DOHH2 (cell line): ENCODE data around the gene STK32B.

ENCODE experiments used
- H3F3A ChIP-seq: fragments of 200-600 bp; sonication (generic), shearing (Covaris generic); 2 replicates; pipeline ENCODE4 v1.6.0; 2016; ENCODE audit warnings: antibody characterized with exemption, mild to moderate bottlenecking; ENCODE audit not compliant: control insufficient read depth, insufficient read depth
- H3K27ac ChIP-seq: fragments of 200-600 bp; sonication (generic); 2 replicates; pipeline ENCODE4 v1.5.1; 2014; ENCODE audit warnings: low read depth, mild to moderate bottlenecking, low read length, moderate library complexity
- H3K27me3 ChIP-seq: fragments of 200-600 bp; sonication (generic); 2 replicates; pipeline ENCODE4 v1.6.1; 2014; ENCODE audit warnings: mild to moderate bottlenecking, low read length, mixed read lengths; ENCODE audit not compliant: control insufficient read depth
- H3K36me3 ChIP-seq: fragments of 200-600 bp; sonication (generic); 2 replicates; pipeline ENCODE4 v1.6.1; 2014; ENCODE audit warnings: mild to moderate bottlenecking, low read length, moderate library complexity, mixed read lengths; ENCODE audit not compliant: control insufficient read depth
- H3K4me1 ChIP-seq: fragments of 200-600 bp; sonication (generic); 2 replicates; pipeline ENCODE4 v1.6.1; 2014; ENCODE audit warnings: mild to moderate bottlenecking, low read length, mixed read lengths; ENCODE audit not compliant: control insufficient read depth
- H3K4me2 ChIP-seq: fragments of 200-600 bp; sonication (generic); 2 replicates; pipeline ENCODE4 v1.6.0; 2014; ENCODE audit warnings: mild to moderate bottlenecking, low read length, moderate library complexity
- H3K4me3 ChIP-seq: fragments of 200-600 bp; sonication (generic); 2 replicates; pipeline ENCODE4 v1.5.1; 2014; ENCODE audit warnings: mild to moderate bottlenecking, low read length, mixed read lengths
- H3K79me2 ChIP-seq: fragments of 200-600 bp; sonication (generic); 2 replicates; pipeline ENCODE4 v1.6.1; 2014; ENCODE audit warnings: mild to moderate bottlenecking, low read length, mixed read lengths; ENCODE audit not compliant: control insufficient read depth
- H3K9me2 ChIP-seq: fragments of 200-600 bp; sonication (generic); replicated peaks from 2 replicates; pipeline ENCODE4 v1.6.1; 2014; ENCODE audit warnings: mild to moderate bottlenecking, low read length, mixed read lengths; ENCODE audit not compliant: control insufficient read depth
- H3K9me3 ChIP-seq: fragments of 200-600 bp; sonication (generic); 2 replicates; pipeline ENCODE4 v1.6.1; 2014; ENCODE audit warnings: antibody characterized with exemption, low read length, mixed read lengths; ENCODE audit not compliant: control insufficient read depth, insufficient read depth
- H4K20me1 ChIP-seq: fragments of 200-600 bp; sonication (generic); 2 replicates; pipeline ENCODE4 v1.6.0; 2014; ENCODE audit warnings: low read depth, mild to moderate bottlenecking, antibody characterized with exemption, low read length, moderate library complexity; ENCODE audit not compliant: control insufficient read depth, insufficient read depth
- CTCF ChIP-seq: fragments of 200-600 bp; sonication (generic); IDR thresholded peaks from one replicate; pipeline ENCODE4 v1.5.1; 2014; ENCODE audit warnings: antibody characterized with exemption, mild to moderate bottlenecking, low read depth, low read length; ENCODE audit not compliant: poor library complexity, severe bottlenecking
- EZH2phosphoT487 ChIP-seq: fragments of 200-600 bp; sonication (generic); IDR thresholded peaks from 2 replicates; pipeline ENCODE4 v1.6.1; 2017; ENCODE audit warnings: borderline replicate concordance, mild to moderate bottlenecking, antibody characterized with exemption, low read length, moderate library complexity, mixed read lengths

The STK32B gene

DNA sequence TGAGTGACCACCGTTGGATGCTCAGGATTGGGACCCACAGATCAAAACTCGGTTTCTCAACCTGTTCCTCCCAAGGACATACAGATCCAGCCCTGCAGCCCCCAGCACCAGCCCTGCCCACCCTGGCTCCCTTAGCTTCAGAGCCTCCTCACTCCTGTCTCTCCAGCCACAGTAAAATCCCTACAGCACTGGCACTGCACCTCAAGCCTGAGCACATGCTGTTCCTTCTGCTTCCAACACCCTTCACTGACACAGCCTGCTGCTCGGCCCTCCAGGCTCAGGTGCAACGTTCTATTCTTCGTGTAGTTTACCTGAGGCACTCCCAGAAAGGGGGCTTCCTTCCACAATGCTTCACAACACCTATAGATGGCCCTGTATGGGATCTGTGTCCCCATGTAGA, 493.5 kb downstream of the STK32B start:
- H3K27me3 ChIP-seq: no peaks in the 10 kb centered on the region
- TF ChIP-seq CTCF (no peak), EZH2phosphoT487 (no peak)
- H3F3A ChIP-seq: no peaks in the 10 kb centered on the region
- no peak overlapping the region for H3K4me3 ChIP-seq
- no peaks in the 10 kb centered on the region for H3K9me3 ChIP-seq
- H3K4me1 ChIP-seq: no peaks in the 10 kb centered on the region
- no peaks in the 10 kb centered on the region for H3K9me2 ChIP-seq
- no peaks in the 10 kb centered on the region for H4K20me1 ChIP-seq
- no peak overlapping the region for H3K4me2 ChIP-seq
- H3K36me3 ChIP-seq: no peaks in the 10 kb centered on the region
- no peaks in the 10 kb centered on the region for H3K79me2 ChIP-seq
- H3K27ac ChIP-seq: no peak overlapping the region

- Histone ChIP-seq H3K27me3 (no peaks in the 10 kb centered on the region), H3K9me3 (no peaks in the 10 kb centered on the region), H3K9me2 (no peaks in the 10 kb centered on the region), H3K36me3 (no peaks in the 10 kb centered on the region), H3F3A (no peaks in the 10 kb centered on the region), H3K4me3 (no peak overlapping the region), H3K4me2 (no peak overlapping the region), H3K27ac (no peak overlapping the region), H4K20me1 (no peaks in the 10 kb centered on the region), H3K4me1 (no peaks in the 10 kb centered on the region), H3K79me2 (no peaks in the 10 kb centered on the region)
- TF ChIP-seq EZH2phosphoT487: no peak
- no peak for TF ChIP-seq CTCF
Measured at GRCh38 chr4:5545271-5545670, 494.0 kb downstream of the STK32B start.

- Histone ChIP-seq H3K4me3 (no peak overlapping the region), H3K9me3 (no peaks in the 10 kb centered on the region; the same call in 1 of the 2 replicates), H3K27ac (no peak overlapping the region), H3K36me3 (no peaks in the 10 kb centered on the region), H3K9me2 (no peaks in the 10 kb centered on the region), H3K27me3 (no peaks in the 10 kb centered on the region), H3K79me2 (no peaks in the 10 kb centered on the region), H3K4me2 (no peak overlapping the region), H4K20me1 (no peaks in the 10 kb centered on the region), H3F3A (no peaks in the 10 kb centered on the region), H3K4me1 (no peaks in the 10 kb centered on the region)
- TF ChIP-seq EZH2phosphoT487 (no peak), CTCF (no peak)
Measured at GRCh38 chr4:5547651-5548249, 496.5 kb downstream of the STK32B start.
